Measurements from ENCODE around the gene CDT1.

DNA sequence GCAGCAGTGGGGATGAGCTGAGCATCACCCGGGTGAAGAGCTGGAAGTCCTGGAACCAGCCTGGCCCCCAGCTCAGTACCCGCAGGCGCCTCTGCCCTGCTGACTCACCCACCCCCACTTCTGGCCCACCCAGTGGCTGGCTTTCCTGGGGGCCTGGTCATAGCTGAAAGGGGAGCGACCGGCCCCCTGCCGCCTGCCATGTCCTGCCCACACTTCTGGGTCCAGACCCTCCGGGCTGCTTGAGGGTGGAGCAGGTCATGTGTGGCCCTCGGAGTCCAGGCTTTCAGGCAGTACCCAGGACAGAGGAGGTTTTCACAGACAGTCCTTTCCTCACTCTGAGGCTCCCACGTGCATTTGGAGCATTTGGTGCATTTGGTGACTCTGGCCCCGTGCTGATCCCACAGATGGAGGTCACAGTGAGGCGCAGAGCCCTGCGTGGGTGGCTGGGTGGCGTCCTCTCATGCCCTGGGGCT, 11.5 kb upstream of the CDT1 start:
- no peak for TF ChIP-seq POLR2AphosphoS5 (IDR thresholded peaks at IDR 0.05; ENCODE audit: borderline replicate concordance, low read depth, low read length)
- no peak for TF ChIP-seq EZH2 (IDR thresholded peaks at IDR 0.05)
- TF ChIP-seq FOXP2 (optimal IDR thresholded peaks at IDR 0.05; ENCODE audit: control extremely low read depth, extremely low read length, insufficient read depth): no peak
